Stimulated activated CD8-positive, alpha-beta memory T cell treated with anti-CD3 and anti-CD28 coated beads, Interleukin-12 subunit alpha, Interleukin-12 subunit beta, amount 100 ng/mL, for 24 hours (primary cell): ENCODE measurements around the gene RHOJ.

Source experiments
- DNase-seq: peaks from one replicate; pipeline ENCODE4 v3.0.0-alpha.2; 2020; ENCODE audit errors: extremely low read depth

RHOJ gene

GRCh38 chr14:63205866-63206265 lies 1.6 kb downstream of the RHOJ start:
- no peak for DNase-seq

GRCh38 chr14:63209160-63209559 lies 4.9 kb downstream of the RHOJ start:
- DNase-seq = no peak

GRCh38 chr14:63210812-63211211 lies 6.6 kb downstream of the RHOJ start:
- no peak for DNase-seq

- DNase-seq = no peak
These were observed 8.0 kb downstream of the RHOJ start for GRCh38 chr14:63212209-63212608.

GRCh38 chr14:63212776-63213500 lies 8.7 kb downstream of the RHOJ start:
- no peak for DNase-seq

- DNase-seq = no peak
These were observed 10.4 kb downstream of the RHOJ start for GRCh38 chr14:63214417-63215196.

- no peak for DNase-seq
These were observed 16.3 kb downstream of the RHOJ start for GRCh38 chr14:63220526-63220925.

GRCh38 chr14:63223596-63223995 lies 19.4 kb downstream of the RHOJ start:
- no peak for DNase-seq

- DNase-seq = no peak
These were observed 20.0 kb downstream of the RHOJ start for GRCh38 chr14:63224196-63224595.

GRCh38 chr14:63228217-63228616 lies 24.0 kb downstream of the RHOJ start:
- DNase-seq = no peak

- DNase-seq = no peak
These were observed 25.3 kb downstream of the RHOJ start for GRCh38 chr14:63229330-63230059.

- DNase-seq = no peak
These were observed 27.5 kb downstream of the RHOJ start for GRCh38 chr14:63231766-63232165.

- no peak for DNase-seq
These were observed 33.5 kb downstream of the RHOJ start for GRCh38 chr14:63237791-63238190.

GRCh38 chr14:63240221-63240620 lies 36.0 kb downstream of the RHOJ start:
- DNase-seq = no peak

- DNase-seq = no peak
These were observed 36.9 kb downstream of the RHOJ start for GRCh38 chr14:63241096-63241495.

- no peak for DNase-seq
These were observed 39.4 kb downstream of the RHOJ start for GRCh38 chr14:63243646-63244045.

GRCh38 chr14:63245893-63246292 lies 41.6 kb downstream of the RHOJ start:
- DNase-seq = no peak

GRCh38 chr14:63248211-63248610 lies 44.0 kb downstream of the RHOJ start:
- DNase-seq = no peak

- DNase-seq = no peak
These were observed 44.8 kb downstream of the RHOJ start for GRCh38 chr14:63249092-63249491.

GRCh38 chr14:63257299-63257698 lies 53.1 kb downstream of the RHOJ start:
- DNase-seq = no peak

GRCh38 chr14:63262446-63262845 lies 58.2 kb downstream of the RHOJ start:
- DNase-seq = no peak

GRCh38 chr14:63266106-63266505 lies 61.9 kb downstream of the RHOJ start:
- no peak for DNase-seq

GRCh38 chr14:63267171-63267570 lies 62.9 kb downstream of the RHOJ start:
- no peak for DNase-seq
